ENCODE data around the gene BTF3L4. TPM values are rescaled to one million over a fixed set of nuclear protein-coding genes. Genes with fewer than 3 reads are reported as not detected.
A peak's percentile ranks its signal among the peaks of the same experiment; 100 is the strongest.
"Not testable (repeated sequence)": the region's sequence is repeated elsewhere in the genome, so short reads cannot be mapped to it uniquely, and the experiment has no call there.

Gene BTF3L4
- 10 to 100 TPM; 65.4 to 80.8 (median 75.3) TPM for polyA plus RNA-seq (ENCODE audit: insufficient read depth in 1 of 5, insufficient read length in 5 of 5, low replicate concordance in 1 of 5)
- long read RNA-seq, donor 1, full-length matches to known transcripts, result 58 of 145 reads
- long read RNA-seq, donor 1, partial matches to known transcripts, result 87 of 145 reads
- long read RNA-seq, donor 1, other reads (novel, unspliced or antisense), result 0 of 145 reads
- long read RNA-seq, donor 2, full-length matches to known transcripts, result 39 of 39 reads
- long read RNA-seq, donor 2, partial matches to known transcripts, result 0 of 39 reads
- long read RNA-seq, donor 2, other reads (novel, unspliced or antisense), result 0 of 39 reads
- long read RNA-seq, donor 3, full-length matches to known transcripts, result 39 of 49 reads
- long read RNA-seq, donor 3, partial matches to known transcripts, result 10 of 49 reads
- long read RNA-seq, donor 3, other reads (novel, unspliced or antisense), result 0 of 49 reads
- long read RNA-seq, donor 4, full-length matches to known transcripts, result 30 of 30 reads
- long read RNA-seq, donor 4, partial matches to known transcripts, result 0 of 30 reads
- long read RNA-seq, donor 4, other reads (novel, unspliced or antisense), result 0 of 30 reads
- long read RNA-seq, donor 5, full-length matches to known transcripts, result 73 of 73 reads
- long read RNA-seq, donor 5, partial matches to known transcripts, result 0 of 73 reads
- long read RNA-seq, donor 5, other reads (novel, unspliced or antisense), result 0 of 73 reads
- long read RNA-seq, donor 6, full-length matches to known transcripts, result 60 of 60 reads
- long read RNA-seq, donor 6, partial matches to known transcripts, result 0 of 60 reads
- long read RNA-seq, donor 6, other reads (novel, unspliced or antisense), result 0 of 60 reads
- long read RNA-seq, donor 7, full-length matches to known transcripts, result 33 of 33 reads
- long read RNA-seq, donor 7, partial matches to known transcripts, result 0 of 33 reads
- long read RNA-seq, donor 7, other reads (novel, unspliced or antisense), result 0 of 33 reads
- long read RNA-seq, donor 8, full-length matches to known transcripts, result 25 of 25 reads
- long read RNA-seq, donor 8, partial matches to known transcripts, result 0 of 25 reads
- long read RNA-seq, donor 8, other reads (novel, unspliced or antisense), result 0 of 25 reads

DNA sequence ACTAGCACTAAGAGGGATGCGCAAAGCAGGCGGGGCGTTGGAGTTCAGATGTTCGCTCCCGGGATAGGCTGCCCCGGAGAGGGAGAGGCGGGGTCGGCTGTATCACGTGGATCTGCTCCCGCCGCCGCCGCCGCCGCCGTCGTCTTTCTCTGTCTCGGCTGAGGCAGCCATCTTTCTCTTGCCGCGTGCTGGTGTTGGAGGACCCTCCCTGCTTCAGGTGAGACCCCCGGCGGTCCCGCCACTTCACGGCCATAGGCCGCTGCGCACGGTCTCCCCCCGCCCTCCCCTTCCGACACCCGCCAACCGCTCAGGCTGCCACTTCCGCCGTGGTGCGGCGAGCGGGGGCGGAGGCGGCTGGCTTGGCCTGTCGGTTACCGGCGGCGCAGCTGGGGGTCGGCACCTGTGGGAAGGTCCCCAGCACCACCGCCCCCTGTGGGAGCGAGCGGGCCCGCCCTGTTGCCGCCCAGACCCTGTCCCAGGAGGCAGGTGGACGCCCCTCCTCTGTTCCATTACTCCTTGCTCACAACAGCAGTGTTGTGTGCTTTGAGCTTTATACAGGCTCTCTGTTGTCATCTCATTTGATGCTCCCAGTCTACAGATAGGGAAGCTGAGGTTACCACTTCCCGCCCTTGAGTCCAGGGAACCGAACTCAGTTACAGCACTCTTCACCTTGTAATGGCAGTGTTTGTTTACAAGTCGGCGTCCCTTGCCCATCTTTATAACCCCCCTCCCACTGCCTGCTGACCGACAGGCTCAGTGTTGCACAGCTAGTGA is at the start of gene BTF3L4:
BTF3L4 (plus strand) TSS at position 133 of the 774 bp plus-strand sequence. CDS start 3,553 bp downstream, outside the sequence.
- DNase-seq, result peak; percentile 81 to 83

DNA sequence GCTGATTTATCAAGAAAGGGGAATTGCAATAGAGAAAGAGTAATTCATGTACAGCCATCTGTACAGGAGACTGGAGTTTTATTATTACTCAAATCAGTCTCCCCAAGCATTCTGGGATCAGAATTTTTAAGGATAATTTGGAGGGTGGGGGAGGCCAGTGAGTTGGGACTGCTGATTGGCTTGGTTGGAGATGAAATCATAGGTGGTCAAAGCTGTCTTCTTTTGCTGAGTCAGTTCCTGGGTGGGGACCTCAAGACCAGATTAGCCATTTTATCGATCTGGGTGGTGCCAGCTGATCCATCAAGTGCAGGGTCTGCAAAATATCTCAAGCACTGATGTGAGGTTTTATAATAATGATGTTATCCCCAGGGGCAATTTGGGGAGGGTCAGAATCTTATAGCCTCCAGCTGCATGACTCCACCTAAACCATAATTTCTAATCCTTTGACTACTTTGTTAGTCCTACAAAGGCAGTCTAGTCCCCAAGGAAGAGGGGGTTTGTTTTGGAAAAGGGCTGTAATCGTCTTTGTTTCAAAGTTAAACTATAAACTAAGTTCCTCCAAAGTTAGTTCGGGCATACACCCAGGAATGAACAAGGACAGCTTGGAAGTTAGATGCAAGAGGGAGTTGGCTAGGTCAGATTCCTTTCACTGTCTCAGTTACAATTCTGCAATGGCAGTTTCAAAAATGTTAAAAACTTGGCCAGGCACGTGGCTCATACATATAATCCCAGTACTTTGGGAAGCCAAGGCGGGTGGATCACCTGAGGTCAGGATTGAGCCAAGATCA is 48.7 kb upstream of the BTF3L4 start:
- no peak for DNase-seq

DNA sequence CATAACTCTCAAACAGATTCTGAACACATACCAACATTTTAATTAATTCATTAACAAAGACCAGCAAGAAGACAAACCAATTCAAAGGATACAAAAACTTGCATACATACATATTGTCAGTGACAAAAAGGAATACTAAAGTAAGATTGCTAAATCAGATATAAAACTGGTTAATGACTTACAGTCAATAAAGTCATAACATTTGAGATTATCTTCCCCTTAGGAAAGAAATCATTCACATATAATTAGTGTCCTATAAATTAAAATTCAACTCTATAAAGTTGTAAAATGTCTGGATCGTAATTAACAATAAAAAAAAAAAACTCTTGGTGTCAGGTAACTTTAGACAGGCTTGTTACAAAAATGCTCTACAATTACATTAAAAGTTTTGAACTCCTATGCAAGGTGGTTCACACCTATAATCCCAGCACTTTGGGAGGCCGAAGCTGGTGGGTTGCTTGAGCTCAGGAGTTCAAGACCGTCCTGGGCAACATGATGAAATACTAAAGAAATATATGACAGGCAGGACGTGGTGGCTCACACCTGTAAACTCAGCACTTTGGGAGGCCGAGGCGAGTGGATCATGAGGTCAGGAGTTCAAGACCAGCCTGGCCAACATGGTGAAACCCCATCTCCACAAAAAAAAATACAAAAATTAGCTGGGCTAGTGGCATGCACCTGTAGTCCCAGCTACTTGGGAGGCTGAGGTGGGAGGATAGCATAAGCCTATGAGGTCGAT is 47.9 kb upstream of the BTF3L4 start:
- DNase-seq, result no peak

DNA sequence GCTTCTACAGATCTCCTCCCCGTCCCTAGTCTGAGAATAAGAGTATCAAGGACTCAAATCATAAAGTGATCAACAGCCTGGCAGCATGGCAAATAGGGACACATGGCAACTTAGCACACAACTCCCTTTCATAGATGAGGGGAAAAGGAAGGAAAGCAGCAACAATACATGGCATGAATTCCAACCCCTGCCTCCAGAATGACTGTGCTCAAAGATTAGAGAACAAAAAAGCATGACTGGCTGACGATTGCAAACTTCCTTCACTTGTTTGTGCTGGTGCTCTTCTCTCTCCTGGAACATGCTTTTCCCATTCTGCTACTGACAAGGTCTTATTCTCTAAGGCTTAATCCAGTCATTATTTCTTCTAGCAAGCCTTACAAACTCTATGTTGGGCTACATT is 34.0 kb upstream of the BTF3L4 start:
- DNase-seq, result no peak

DNA sequence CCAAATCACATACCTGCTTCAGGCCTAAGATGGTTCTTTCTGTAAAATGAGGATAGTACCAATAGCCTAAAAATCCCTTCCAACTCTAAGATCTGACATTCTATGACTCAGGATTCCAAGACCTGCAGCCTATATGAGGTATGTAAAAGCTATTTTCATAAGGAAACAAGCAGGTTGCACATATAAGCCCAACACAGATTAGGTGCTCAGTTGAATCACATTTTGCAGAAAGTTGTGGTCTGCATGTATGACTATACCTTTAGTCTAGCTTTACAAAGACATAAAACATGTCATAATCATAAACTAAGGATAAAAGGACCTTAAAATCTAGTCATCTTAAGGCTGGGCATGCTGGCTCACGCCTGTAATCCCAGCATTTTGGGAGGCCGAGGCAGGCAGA is 29.8 kb upstream of the BTF3L4 start:
- DNase-seq, result no peak

DNA sequence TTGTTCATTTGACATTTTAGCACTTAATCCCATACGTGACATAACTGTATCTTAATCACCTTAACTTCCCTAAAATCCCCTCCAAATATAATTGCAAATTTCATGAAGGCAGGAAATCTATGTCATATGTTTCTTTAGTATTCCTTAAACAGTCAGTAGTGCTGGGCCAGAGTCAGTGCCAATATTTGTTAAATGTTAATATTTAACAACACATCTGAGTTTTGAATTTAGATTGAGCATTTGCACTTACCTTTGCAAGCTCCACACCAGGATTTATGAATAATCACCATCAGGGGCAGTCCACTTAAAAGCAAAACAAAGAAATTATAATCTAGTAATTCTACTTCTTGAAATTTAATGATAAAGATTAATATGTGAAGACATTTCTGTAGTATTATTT is 27.8 kb upstream of the BTF3L4 start:
- no peak for DNase-seq

DNA sequence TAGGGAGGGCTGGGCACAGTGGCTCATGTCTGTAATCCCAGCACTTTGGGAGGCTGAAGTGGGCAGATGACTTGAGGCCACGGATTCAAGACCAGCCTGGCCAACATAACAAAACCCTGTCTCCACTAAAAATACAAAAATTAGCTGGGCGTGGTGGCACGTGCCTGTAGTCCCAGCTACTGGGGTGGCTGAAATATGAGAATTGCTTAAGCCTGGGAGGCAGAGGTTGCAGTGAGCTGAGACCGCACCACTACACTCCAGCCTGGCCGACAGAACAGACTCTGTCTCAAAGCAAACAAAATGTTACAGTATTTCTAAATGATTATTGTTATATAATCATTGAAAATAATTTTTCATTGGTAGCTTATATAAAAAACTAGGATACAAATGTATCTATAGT is 27.3 kb upstream of the BTF3L4 start:
- DNase-seq, result not testable (repeated sequence)

DNA sequence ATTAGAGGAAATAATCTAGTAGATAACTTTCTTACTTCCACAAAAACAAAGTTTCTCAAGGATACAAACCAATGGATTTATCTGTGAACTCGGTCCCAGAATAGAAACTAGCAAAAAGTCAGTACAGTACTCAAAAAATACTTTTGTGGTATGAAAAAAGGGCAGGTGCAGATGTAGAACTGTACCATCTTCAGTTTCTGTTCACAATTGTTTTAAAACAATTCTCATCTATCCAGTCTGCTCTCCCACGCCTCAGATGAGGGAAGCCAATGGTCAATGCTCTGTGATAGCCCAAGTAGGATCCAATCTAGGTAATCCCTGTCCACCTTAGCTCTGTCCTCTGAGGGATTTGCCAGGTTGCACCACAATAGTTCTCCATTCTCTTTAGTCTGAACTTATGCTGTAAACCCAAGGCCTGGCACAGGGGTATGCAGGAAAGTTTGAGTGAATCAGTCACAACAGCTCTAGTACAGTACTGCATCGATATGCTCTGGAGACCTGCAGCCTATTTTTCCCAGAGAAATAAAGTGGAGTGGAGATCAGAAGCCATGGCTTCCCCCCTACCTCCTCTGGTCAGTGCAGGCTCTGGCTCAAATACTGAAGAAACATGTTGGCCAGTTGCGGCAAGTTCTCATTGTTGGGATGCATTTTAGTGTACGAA is 23.8 kb upstream of the BTF3L4 start:
- no peak for DNase-seq

DNA sequence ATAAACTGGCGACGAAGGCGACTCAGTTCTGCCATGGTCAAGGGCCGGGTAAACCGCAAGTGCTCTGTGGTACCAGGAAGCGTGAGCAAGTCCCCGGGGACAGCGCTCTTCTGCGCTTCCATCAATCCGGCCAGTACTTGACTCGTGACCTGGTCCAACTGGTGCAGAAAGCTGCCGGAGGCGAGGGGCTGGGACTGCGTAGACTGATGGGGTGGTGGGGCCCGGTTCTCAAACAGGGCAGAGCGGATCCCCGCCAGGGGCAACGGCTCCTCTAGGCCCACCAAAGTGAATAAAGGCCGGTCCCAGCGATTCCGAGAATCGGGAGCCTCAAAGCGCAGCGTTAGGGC is 23.3 kb upstream of the BTF3L4 start:
- peak in 1 of 2 donors; percentile 10 for DNase-seq

DNA sequence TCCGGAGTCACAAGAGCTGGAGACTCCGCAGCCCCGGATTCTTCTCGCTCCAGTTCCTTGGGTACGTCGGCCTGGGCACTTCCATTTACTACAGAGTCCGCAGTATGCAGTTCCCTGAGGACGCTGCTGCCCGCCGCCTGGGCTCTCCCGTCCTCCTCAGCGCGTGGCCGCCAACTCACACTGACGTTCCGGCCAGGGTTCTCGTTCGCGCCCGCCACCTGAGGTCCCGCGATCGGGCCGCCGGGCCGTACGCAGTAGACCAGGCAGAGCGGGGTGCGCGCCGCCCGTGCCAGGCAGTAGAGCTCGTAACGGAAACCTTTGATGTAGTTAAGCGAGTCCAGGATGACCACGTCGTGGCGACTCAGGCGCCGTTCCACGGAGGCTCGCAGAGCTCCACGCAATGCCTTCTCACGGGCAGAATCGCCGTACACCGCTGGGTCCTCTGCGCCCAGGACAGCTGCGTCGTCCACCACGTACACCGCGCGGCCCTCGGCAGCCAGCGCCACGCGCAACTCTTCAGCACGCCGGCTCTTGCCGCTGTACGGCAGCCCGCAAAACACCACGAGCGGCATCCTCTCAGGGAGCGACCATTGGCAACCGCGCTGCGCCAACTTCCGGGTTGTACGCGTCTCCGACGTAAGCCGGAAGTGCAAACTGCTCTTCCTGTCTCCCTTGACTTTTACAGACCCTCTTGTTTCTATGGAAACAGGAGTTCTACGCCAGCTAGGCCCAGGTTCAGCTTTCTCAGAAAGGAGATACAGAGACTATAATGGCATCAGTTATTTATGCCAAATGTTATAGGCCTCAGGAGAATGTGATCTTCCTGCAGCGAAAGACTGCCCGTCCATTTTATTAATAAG is 22.7 kb upstream of the BTF3L4 start, which contains the start of gene KTI12:
KTI12 (minus strand) TSS at position 621 of the 860 bp plus-strand sequence; CDS start at position 572, 49 bp downstream.
- DNase-seq, result peak; percentile 90 to 91

DNA sequence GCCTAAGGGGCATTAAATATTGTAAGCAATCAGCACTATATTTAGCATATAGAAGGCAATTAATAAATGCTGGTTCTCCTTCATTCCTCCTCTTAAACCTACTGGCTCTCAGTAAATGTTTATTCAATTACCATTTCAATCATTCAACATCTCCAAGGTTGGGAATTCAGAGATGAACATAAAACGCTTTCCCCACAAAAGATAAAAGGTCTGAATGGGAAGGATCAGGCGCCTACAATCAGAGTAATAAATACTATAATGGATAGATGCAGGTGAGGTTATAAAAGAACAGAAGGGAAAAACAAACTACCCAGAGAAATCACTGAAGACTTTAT is 22.1 kb upstream of the BTF3L4 start:
- no peak for DNase-seq

DNA sequence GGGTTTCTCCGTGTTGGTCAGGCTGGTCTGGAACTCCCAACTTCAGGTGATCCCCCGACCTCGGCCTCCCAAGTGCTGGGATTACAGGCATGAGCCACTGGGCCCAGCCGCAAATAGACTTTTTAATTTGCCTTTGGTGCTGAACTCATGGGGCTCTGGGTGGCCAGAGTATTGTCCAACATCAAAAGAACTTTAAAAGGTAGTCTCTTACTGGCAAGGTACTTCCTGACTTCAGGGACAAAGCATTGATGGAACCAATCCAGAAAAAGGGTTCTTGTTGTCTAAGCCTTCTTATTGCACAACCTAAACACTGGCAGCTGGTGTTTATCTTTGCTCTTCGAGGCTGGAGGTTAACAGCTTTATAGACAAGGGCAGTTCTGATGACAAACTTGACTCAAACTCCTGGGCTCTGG is 18.7 kb upstream of the BTF3L4 start:
- no peak for DNase-seq

DNA sequence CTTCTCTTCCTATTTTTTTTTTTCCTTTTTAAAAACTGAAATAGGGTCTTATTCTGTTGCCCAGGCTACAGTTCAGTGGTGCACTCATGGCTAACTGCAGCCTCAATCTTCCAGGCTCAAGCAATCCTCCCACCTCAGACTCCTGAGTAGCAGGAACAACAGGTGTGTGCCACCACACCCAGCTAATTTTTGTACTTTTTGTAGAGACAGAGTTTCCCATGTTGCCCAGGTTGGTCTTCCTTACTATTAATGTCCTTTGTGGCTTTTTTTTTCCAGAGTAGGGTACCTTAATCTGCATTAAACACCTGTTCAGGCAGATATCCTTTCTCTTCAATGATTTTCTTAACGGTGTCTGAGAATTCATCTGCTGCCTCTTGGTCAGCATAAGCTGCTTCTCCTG is 18.2 kb upstream of the BTF3L4 start:
- DNase-seq, result no peak

DNA sequence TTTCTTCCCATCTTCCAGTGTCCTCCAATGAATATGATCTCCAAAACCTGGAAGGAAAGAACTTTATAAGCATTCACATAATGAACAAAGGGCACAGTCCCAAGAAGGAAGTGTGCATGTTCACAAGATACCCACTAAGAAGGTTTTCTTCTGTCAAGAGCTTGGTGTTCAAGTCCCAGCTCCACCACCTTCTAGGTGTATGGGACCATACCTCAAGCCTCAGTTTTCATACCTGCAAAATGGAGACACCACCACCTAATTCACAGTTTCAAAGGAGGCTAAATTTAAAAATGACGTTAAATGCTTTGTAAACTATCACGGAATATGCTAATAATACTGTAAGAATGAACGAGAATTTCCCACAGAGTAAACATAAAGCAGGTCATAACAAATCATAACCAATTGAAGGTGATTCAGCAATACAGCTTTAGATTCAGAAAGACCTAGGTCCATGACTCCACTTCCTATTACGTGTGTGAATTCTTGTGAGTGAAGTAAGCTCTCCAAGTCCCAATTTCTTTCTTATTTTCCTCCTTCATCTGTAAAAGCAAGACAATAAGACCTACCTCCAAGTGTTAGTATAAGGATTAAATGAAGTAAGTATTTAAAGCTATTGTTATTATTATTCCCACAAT is 14.4 kb upstream of the BTF3L4 start:
- no peak for DNase-seq

DNA sequence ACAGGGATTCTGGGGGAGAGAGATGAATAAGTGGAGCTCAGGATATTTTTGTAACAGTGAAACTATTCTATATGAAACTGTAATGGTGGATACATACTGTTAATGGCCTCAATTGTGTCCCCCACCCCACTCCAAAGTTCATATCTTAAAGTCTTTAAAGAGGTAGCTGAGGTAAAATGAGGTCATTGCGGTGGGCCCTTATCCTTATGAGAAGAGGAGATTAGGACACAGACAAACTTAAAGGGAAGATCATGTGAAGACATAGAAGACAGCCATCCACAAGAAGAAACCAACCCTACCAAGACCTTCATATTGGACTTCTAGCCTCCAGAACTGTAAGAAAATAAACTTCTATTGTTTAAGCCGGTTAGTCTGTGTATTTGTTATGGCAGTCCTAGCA is 10.9 kb upstream of the BTF3L4 start:
- DNase-seq, result no peak

DNA sequence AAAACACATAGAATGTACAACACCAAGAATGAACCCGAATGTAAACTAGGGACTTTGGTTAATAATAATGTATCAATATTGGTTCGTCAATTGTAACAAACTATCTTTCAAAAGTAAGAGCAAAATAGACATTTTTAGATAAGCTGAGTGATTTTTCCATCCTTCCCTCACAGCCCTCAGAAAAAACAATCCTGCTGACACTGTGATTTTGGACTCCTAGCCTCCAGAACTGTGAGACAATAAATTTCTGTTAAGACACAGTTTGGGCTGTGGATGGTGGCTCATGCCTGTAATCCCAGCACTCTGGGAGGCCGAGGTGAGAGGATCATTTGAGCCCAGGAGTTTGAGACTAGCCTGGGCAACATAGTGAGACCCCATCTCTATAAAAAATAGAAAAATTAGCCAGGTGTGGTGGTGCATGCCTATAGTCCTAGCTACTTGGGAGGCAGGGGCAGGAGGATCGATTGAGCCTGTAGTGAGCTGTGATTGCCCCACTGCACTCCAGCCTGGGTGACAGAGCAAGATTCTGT is 10.4 kb upstream of the BTF3L4 start:
- not testable (repeated sequence) for DNase-seq

DNA sequence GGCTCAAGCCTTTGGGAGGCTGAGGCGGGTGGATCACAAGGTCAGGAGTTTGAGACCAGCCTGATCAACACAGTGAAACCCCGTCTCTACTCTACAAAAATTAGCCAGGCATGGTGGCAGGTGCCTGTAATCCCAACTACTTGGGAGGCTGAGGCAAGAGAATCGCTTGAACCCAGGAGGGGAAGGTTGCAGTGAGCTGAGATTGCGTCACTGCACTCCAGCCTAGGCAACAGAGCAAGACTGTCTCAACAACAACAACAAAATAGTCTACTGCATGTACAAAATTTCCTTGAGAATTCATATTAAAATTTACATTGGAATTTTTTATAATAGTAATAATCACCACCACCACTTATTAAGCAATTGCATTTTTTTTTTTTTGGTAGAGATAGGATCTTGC is 6.8 kb upstream of the BTF3L4 start:
- not testable (repeated sequence) for DNase-seq

DNA sequence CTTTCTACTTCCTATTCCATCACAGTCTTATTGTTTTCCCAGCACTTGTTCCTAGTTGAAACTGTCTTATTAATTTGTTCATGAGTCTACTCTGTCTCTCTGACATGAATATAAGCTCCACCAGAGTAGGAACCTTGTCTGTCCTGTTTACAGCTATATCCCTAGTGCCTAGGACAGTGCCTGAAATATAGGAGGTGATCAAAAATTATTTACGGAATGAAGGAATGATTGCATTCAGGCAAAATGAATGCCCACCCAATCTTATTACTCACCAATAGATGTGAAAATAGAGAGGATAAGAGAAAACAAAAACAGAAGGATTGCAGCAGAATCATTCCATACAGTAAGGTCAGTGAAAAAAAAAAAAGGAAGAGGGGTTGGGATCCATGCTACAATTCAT is 2.2 kb upstream of the BTF3L4 start:
- DNase-seq, result no peak

Measured in right lung (tissue), 10 donors.